Left colon (tissue), 2 donors: ENCODE measurements around the gene OSBPL5. TPM values are rescaled to one million over a fixed set of nuclear protein-coding genes. Genes with fewer than 3 reads are reported as not detected.

Experiments
- ATAC-seq: fragments of 200-7000 bp; cut with Tn5 transposase; one replicate; pipeline ENCODE4 v1.9.1; 2020; ENCODE audit warnings: mild to moderate bottlenecking, moderate library complexity
- DNase-seq, 2 donors: peaks; one replicate each; pipeline ENCODE4 v3.0.0-alpha.2; 2020
- intact Hi-C, 2 donors: fragments of 100-400 bp; cut with DNase I in 1 of 2; cut with micrococcal nuclease in 1 of 2; formaldehyde crosslinking; loops; one replicate each; pipeline versions ENCODE4 v1.11.2 to v1.14.0; 2022; cut with DNase I, micrococcal nuclease
- total RNA-seq, 2 donors: library from RNA; stranded (reverse); fragmentation: NEBNext Ultra II Directional; extraction: Animal tissue kit (Norgen Biotek cat#: 25700); gene quantifications; one replicate each; pipeline ENCODE4 v1.2.1, GENCODE V29; 2021
- donor health status: DM: no; HTN: no; CAD: no.
- donor health status: DM: yes; HTN: yes; CAD: no.

OSBPL5 gene
- total RNA-seq, 2 donors from 2014 or later: 36.8 to 48.7 TPM

DNA sequence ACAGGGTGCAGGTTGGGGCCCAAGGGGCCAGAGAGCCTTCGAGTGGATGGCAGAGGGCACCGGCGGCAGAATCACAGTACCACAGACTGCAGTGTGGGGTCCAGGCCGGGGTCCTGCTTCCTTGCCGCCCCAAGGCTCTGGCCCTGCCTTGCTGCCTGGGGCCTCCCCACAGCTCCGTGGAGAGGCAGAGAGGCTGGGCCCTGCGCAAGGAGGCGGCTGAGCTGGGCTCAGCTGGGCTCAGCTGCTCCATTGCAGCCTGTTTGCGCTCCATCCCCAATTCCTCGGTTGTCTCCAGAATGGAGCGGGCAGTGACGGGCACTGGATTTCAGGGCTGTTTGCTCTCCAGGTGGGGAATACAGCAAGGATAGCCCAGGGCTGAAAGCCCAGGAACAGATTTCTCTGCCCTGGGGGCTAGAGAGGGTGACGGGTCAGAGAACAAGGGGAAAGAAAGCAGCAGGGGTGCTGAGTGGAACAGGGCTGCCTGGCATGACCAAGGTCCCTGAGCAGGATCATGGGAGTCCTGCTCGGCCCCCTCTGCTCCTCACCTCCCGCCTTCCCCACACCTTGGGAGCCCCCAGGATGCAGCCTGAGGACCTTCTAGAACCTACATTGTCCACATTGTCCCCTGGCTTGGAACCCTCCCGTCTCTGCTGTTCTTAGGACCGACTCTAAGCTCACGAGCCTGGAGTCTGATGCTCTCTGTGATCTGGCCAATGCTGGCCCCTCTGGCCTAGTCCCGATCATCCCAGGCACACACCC is 34.6 kb upstream of the OSBPL5 start:
- ATAC-seq (no peak), DNase-seq (peak in 1 of 2 donors; percentile 18)
- intact Hi-C loops: no loop called here

DNA sequence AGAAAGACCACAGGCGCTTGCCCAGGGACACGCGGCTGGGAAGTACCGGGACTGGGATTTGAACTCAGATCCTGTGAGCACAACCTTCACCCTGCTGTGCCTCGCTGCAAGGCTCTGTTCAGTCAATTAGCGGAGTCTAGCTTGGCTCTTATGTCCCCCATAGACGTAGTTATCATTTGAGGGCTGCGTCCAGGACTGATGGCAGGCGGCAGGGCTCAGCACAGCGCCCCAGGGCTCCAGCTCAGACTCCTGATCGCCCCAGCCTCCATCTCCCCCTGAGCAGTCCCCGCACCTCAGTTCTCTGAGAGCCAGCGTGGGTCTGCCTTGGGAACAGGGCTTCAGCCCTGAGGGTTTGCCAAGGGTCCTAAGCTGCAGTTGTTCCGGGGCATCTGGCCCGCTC is 33.7 kb upstream of the OSBPL5 start:
- intact Hi-C loops: no loop called here

DNA sequence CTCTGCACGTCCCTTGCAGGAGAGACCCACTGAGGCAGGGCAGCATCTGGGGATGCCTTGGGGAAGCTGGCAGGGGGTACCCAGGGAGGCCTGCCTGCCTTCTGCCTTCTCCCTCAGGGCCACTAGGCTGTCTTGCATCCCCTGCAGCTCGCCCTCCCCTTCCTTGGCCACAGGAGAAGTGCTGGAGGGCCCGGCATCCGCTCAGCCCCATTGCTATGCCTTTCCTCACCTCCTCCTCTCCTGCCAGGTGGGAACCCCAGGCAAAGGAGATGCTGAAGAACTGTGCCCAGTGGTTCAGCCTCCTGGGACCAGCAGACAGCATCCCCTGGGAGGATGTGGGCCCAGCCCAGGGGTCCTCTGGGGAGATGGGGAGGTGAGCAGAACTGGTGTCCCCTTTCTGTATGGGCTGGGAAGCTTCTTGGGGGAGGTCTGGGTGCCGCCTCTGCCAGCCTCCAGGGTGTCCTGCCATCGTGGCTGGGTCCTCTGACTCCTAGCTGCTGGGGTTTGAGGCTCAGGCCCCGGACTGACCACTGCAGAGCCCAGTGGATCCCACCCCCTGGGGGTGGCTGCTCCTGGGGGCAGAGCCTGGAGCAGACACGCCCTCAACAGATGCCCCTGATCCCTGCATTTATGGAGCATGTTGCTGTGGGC is 32.9 kb upstream of the OSBPL5 start:
- intact Hi-C loops: no loop called here
- DNase-seq: no peak
- no peak for ATAC-seq

More for the DNA sequence above, 33.7 kb upstream of the OSBPL5 start:
- no peak for DNase-seq
- ATAC-seq: no peak

DNA sequence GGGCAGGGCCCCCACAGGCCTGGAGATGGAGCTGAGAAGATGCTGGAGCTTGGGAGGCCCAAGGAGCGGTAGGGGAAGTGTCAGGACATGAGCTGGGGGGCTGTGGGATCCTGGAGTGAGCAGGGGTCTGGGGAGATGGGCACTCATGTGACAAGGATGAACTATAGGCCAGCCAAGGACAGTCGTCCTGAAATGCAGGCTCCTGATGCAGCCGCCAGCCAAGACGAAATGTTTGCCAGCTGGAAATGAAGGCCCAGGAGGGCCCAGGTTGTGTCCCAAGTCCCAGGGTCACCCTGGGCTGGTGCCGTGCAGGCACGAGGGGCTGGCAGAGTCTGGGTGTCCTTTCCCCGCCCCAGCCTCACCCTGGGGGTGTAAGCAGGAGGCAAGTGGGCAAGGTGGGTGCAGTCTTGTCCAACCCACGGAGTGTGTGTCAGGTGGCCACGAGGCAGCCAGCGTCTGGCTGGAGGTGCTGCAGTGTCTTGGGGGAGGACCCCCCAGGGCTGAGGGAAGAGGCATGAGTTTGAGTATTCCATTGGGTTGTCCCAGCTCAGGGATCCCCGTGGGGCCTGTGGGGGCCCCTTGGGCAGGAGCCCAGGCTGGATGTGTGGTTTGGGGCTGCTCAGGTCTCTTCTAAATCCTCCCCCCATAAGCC is 32.1 kb upstream of the OSBPL5 start:
- intact Hi-C loops: no loop called here
- no peak for ATAC-seq
- DNase-seq: no peak

DNA sequence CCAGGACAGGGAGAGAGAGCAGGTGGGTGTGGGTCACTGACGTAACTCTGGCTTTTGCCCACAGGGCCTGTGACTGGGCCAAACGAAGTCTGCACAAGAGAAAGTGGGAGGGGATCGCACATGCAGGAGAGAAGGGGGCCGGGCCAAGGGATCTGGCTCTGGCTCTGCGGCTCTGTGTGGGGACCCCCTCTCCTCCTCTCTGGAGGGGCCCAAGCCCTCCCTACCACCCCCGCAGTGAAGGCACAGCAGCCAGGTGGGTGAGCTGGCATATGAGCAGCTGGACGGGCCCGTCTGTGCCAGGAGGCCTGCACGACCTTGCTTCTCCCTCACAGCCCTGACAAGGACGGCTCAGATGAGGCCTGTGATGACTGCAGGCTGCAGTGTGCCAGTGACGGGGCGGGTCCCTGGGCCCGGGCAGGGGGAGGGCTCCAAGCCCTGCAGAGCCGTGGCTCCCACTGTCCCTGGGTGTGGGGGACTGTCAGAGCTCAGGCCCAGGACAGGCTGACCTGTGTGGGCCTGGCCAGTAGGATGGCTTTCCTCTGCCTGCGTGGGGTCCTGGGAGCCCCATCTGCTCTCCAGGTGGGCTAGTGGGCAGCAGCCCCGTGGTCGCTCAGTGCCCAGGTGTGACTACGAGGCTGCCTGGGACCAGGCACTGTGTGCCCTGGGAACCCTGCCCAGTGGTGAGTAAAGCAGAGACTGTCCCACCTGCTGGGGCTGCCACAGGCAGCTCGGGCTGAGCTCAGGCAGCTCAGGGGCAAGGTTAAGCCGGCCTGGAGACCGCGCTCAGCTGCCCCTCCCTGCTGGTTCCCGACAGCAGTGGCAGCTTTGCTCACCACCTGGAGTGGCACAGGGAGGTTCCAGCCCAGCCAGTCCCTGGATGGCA is 31.3 kb upstream of the OSBPL5 start:
- intact Hi-C loops: no loop called here
- ATAC-seq (no peak), DNase-seq (no peak)

DNA sequence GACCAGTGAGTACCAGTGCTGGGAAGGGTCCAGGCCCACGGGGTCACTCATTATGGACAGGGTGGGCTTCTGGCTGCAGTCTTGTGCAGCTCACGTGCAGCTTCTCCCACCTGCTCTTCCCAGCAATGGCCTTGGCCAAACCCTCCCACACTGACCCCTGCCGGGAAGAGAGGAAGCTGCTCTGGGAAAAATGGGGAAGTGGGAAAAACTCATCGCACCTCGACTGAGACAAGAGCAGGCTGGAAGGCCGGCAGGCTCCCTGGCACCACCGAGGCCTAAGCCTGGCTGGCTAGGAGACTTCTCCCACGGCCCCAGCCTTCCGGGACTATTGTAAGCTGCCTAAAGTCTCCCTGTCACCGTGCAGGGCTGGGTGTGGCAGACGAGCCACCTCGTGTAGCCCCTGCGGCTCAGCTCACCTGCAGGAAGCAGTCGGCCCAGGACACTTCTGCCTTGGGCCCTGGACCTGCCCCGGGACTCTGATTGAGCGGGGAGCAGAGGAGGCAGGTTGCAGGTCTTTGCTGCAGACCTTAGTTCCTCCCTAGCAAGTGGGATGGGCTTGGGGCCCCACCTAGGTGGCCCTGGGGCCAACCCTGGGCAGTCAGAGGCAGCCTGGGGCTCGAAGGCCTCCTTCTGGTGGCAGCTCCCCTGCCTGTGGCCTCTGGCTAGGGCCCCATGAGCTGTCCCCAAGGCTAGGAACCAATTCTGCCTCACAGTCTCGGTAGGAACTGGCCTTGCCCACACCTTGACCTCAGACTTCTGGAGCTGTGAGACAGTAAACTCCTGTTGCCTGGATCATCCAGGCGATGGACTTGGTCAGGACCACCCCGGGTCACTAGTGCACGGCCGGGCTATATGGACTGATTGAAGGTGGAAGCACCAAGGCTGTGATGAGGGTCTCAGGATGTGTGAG is 30.4 kb upstream of the OSBPL5 start:
- DNase-seq (peak in 1 of 2 donors; percentile 28), ATAC-seq (peak; percentile 78)

DNA sequence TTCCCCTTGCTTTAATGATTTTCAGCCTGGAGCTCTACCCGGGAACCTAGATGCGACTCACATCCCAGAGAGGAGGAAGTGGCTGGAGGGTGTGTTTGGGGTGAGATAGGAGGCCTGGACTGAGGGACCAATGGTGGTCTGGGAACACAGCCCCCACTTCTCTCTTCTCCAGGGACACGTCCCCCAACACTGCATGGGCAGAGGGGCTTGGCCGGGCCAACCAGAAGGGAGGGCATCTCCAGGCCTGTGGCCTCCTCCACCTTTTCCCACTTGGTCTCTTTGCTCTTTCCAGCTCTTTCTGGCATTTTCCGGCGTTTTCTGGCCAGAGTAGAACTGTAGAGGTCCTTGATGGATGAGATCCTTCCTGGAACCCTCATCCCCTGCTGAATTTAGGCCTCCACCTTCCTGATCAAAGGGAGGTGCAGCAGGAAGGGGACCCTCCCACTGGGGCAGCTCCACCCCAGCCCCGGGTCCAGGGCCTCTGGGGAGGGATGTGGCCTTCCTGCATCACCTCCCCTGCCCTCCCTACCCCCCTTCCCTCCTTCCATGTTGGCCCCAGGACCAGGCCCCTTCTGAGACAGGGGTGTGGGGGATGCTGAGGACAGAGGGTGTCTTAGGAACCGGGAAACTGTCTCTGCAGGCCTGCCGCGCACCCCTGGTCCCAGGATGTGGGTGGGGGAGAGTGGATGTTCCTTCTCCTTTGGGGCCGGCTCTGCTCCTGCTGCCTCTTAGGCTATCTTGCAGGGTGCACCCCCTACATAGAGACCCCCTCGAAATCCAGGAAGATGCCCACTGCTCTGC is 29.1 kb upstream of the OSBPL5 start:
- DNase-seq: no peak
- intact Hi-C loops: no loop called here
- ATAC-seq: no peak

More for the DNA sequence above, 30.4 kb upstream of the OSBPL5 start:
- intact Hi-C loops: no loop called here

DNA sequence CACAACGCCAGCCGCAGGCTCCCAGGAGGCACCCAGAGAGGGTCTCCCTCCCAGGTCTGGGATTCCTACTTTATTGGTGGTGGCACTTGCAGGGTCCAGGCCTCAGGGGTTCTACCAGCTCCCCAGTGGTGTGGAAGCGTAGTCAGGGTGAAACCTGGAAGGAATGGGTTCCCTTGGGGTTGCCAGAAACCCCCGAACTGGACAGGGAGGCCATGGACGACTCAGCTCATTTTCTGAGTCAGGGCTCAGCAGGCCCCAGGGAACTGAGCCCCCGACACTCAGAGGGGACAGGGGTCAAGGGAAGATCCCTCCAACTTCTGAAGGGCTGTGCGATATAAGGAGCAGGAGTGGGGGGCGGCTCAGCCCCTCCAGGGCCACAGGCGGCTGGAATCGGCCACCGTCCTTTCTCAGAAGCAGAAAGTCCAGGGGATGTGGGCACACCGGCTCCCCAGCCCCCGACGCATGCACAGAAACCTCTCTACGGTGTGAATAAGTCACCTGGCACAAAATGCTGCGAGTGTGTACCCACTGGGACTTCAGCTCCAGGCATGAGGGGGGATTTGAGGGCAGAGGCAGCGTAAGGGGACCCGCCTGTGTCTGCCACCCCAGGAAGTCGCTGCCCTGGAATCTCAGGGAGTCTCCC is 28.4 kb upstream of the OSBPL5 start:
- intact Hi-C loops: no loop called here
- DNase-seq (no peak), ATAC-seq (no peak)

DNA sequence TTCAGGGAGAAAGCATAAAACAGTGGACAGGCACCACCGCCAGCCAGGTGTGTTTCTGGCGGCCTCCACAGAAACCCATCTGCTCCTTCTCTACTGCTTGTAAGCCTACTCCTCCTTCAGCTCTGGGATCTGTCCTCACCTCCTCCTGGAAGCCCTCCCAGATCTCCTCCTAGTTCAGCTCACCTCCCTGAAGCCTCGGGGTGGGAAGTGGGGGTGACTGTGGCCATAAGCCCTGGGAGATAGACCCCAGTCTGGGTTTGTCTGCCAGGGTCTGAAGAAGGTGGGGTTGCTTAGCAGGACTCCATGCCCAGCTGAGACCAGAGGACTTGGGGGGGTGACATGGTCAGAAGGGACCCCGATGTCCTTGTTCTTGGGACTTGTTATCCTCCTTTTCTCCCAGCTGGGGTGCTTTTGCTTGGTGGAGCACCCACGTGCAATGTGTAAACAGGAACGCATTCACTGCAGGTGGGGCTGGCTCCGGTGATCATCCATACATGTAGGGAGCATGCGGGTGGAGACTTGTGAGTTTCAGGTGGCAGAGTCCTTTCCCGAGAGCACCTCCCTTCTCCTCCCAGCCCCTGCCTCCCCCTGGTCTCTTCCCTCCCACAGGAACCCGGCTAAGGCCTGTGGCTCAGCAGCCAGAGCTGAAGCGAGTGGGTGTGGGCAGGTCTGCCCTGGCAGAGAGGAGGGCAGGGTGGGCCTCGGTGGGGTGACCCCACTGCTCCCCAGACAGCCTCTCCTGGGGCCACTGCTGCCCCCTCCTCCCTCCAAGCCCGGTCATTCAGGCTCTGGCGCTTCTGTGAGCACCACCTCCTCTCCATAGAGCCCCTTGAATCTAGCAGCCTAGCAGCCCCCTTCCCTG is 27.6 kb upstream of the OSBPL5 start:
- ATAC-seq (no peak), DNase-seq (no peak)
- intact Hi-C loops: no loop called here

DNA sequence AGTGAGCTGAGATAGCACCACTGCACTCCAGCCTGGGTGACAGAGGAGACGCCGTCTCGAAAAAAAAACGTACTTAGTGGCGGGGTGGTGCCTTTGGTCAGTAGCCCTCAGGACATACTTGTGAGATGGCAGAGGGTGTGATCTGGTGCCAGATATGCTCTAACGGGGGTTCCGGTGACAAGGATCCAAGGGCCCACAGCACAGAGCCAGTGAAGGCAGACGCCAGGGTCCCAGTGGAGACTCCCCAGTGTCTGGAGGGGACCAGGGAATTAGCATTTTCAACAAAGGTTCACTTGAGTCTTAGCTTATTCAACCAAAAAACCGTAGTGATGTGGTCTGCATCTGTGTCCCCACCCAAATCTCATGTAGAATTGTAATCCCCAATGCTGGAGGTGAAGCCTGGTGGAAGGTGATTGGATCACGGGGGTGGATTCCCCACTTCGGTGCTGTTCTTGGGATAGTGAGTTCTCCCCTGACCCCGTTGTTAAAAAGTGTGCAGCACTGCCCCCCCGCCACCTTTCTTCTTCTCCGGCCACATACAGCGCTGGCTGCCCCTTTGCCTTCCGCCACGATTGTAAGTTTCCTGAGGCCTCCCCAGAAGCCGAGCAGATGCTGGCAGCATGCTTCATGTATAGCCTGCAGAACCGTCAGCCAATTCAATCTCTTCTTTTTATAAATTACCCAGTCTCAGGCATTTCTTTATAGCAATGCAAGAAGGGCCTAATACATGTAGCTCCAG is 26.6 kb upstream of the OSBPL5 start:
- ATAC-seq (no peak), DNase-seq (no peak)
- intact Hi-C loops: no loop called here

DNA sequence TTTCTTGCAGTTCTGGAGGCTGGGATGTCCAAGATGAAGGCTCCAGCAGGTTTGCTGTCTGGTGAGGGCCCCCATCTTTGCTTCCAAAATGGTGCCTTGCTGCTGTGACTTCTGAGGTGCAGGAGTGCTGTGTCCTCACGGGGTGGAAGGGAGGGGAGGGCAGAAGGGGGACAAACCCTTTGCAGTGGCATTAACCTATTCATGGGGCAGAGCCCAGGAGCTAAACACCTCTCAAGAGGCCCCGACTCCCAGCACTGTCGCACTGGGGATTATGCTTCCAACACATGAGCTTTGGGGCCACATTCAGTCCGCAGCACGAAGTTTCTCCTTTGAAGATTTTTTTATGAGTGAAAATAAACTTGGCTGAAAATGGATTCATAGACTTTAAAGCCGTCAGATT is 25.5 kb upstream of the OSBPL5 start:
- DNase-seq (no peak), ATAC-seq (no peak)
- intact Hi-C loops: no loop called here

DNA sequence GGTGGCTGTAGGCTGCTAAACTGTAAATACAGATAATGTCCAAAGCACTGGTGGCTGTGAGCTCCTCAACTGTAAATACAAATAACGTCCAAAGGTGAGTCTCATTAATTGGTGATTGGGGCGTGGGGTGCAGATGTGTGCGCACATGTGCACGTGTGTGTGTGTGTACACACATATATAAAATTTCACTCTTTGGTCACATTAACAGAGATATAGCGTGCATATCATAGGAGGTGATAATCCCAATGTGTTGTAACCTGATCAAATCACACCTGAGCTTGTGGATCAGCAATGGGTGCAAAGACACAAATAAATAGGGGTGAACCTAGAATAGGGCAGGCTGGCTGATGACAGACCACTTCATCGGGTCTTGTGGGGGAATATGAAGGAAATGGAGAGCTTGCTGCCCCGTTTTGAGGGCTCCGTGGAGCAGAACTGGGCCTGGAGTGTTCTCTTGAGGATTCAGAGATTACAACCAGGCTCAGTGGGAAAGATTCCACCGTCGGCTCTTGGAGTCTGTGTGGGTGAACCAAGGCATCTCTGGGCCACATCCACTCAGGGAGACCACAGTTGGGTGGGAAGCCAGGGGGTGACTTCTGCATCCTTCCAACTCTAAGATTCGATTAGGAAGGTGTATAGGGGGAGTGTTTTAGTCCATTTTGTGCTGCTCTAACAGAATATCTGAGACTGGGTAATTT is 24.9 kb upstream of the OSBPL5 start:
- DNase-seq: no peak
- ATAC-seq: no peak
- intact Hi-C loops: loop anchor here in 1 of 2 donors (10.0 kb wide), 1 partner anchor 75 kb away; no protein-coding TSS in a partner anchor

DNA sequence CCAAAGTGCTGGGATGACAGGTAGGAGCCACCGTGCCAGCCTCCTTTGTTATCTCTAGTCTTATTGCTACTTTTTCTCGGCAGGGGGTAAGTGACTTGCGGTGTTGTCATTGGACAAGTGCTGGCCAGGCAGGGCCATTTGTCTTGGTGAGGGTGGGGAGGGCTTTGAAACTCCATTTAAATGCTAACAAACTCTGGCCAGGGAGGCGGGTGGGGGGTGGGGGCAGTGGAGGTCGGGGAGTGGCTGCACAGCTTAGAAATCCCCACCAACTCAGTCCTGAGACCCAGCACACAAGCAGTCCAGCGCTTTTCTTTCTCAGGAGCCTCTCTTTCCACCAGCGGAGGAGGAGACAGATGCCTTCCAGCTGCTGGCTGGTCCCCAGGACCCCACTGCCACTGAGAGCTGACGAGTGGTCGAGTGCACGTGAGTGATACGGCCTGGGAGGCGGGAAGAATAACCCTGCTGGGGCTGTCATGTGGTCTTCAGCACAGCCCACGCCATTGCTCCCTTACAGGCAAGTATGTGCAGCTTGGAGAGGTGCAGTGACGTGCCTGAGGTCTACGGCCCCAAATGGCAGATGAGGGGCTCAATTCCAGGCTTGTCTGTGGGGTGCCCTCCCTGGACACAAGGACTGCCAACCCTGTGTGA is 24.2 kb upstream of the OSBPL5 start:
- intact Hi-C loops: loop anchor here in 1 of 2 donors (10.0 kb wide), 1 partner anchor 75 kb away; no protein-coding TSS in a partner anchor
- DNase-seq (no peak), ATAC-seq (no peak)
